IMR-90 (cell line): ENCODE measurements around the gene CTPS1.

ENCODE experiments used
- CTCF ChIP-seq: conservative IDR thresholded peaks from 2 replicates; pipeline ENCODE4 v1.5.1; 2012; ENCODE audit warnings: mild to moderate bottlenecking, low read depth, low read length, improper control_type of control experiment
- MXI1 ChIP-seq: IDR thresholded peaks from 2 replicates; pipeline ENCODE4 v1.6.1; 2012; ENCODE audit warnings: low read depth, mild to moderate bottlenecking, low read length, moderate library complexity, borderline replicate concordance
- RAD21 ChIP-seq: IDR thresholded peaks from 2 replicates; pipeline ENCODE4 v1.6.1; 2012; ENCODE audit warnings: low read length, improper control_type of control experiment
- RCOR1 ChIP-seq: IDR thresholded peaks from 2 replicates; pipeline ENCODE4 v1.6.1; 2012; ENCODE audit warnings: mild to moderate bottlenecking, low read length, improper control_type of control experiment; ENCODE audit not compliant: insufficient replicate concordance
- RFX5 ChIP-seq: IDR thresholded peaks from 2 replicates; pipeline ENCODE4 v1.8.0; 2012; ENCODE audit warnings: low read depth, mild to moderate bottlenecking, low read length, moderate library complexity
- TF ChIP-seq, protein P1 (sequence below): fragments of 150-350 bp; IDR thresholded peaks from 2 replicates; pipeline ENCODE4 v1.6.1; 2016; ENCODE audit warnings: low read depth, mild to moderate bottlenecking, low read length, moderate library complexity, borderline replicate concordance

- TF ChIP-seq CTCF: no peak
- no peak for TF ChIP-seq RAD21
- no peak for TF ChIP-seq RFX5
- no peak for TF ChIP-seq RCOR1
- no peak for TF ChIP-seq MXI1
- TF ChIP-seq, protein P1, sequence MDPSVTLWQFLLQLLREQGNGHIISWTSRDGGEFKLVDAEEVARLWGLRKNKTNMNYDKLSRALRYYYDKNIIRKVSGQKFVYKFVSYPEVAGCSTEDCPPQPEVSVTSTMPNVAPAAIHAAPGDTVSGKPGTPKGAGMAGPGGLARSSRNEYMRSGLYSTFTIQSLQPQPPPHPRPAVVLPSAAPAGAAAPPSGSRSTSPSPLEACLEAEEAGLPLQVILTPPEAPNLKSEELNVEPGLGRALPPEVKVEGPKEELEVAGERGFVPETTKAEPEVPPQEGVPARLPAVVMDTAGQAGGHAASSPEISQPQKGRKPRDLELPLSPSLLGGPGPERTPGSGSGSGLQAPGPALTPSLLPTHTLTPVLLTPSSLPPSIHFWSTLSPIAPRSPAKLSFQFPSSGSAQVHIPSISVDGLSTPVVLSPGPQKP: no peak
Observed at GRCh38 chr1:41020109-41020576, 40.6 kb downstream of the CTPS1 start.
